ENCODE results near the gene NFU1. TPM values are rescaled to one million over a fixed set of nuclear protein-coding genes. Genes with fewer than 3 reads are reported as not detected.

Gene NFU1
- total RNA-seq, 1 donor from 2014 or later: 29.3 TPM

Other genes starting within 250 kb of the NFU1 start
- gene GFPT1, start 50.2 kb downstream of the NFU1 start, total RNA-seq: 47.3 and 52.3 TPM in 2 replicates
- gene AAK1, start 206.3 kb upstream of the NFU1 start, total RNA-seq: 89.2 and 94.0 TPM in 2 replicates

Measured in activated T-helper 1 cell treated with anti-CD3 and anti-CD28 coated beads, Interleukin-12 subunit alpha, Interleukin-12 subunit beta, Interleukin-2, Interleukin-4 antibody, amounts not matched to agents 30 ng/mL and 10 ng/mL and 1 ng/mL, durations not matched to agents 14 hours and 24 hours and 36 hours (primary cell).